ENCODE results near the gene ANKRD34C.
A peak's percentile ranks its signal among the peaks of the same experiment; 100 is the strongest.

The ANKRD34C gene

GRCh38 chr15:79299841-79300235 lies 17.3 kb downstream of the ANKRD34C start:
- no peaks in the 10 kb centered on the region for H3K4me1 ChIP-seq (ENCODE audit: control insufficient read depth in 1 of 2, insufficient read depth in 2 of 2, low read length in 2 of 2)
- no peak overlapping the region for H3K27ac ChIP-seq (ENCODE audit: low read depth, low read length)
- no peak overlapping the region for H4K91ac ChIP-seq (ENCODE audit: low read depth, low read length)
- no peaks in the 10 kb centered on the region for H3K36me3 ChIP-seq (ENCODE audit: control insufficient read depth in 1 of 2, insufficient read depth in 2 of 2, low read length in 2 of 2)
- no peaks in the 10 kb centered on the region for H3K79me1 ChIP-seq (ENCODE audit: low read length)
- H2AK5ac ChIP-seq (ENCODE audit: low read length): no peak overlapping the region
- no peak overlapping the region for H4K12ac ChIP-seq (ENCODE audit: low read depth, low read length)
- H2BK120ac ChIP-seq (ENCODE audit: insufficient read depth, low read length, poor library complexity): no peak overlapping the region
- no peak overlapping the region for H2BK12ac ChIP-seq (ENCODE audit: low read length)
- H3K4me2 ChIP-seq (ENCODE audit: low read length): no peak overlapping the region
- no peak overlapping the region for H3K14ac ChIP-seq (ENCODE audit: low read length)
- no peaks in the 10 kb centered on the region for H3K79me2 ChIP-seq (ENCODE audit: control insufficient read depth, insufficient read depth, low read length, poor library complexity)
- H3K9ac ChIP-seq (ENCODE audit: low read length): no peak overlapping the region
- no peak overlapping the region for H3K4me3 ChIP-seq (ENCODE audit: low read depth, low read length)
- no peaks in the 10 kb centered on the region for H3K27me3 ChIP-seq (ENCODE audit: insufficient read depth, low read length)
- H2BK5ac ChIP-seq (ENCODE audit: low read depth, low read length, poor library complexity): no peak overlapping the region
- H3K4ac ChIP-seq (ENCODE audit: low read depth, low read length): no peak overlapping the region
- no peak overlapping the region for H4K8ac ChIP-seq (ENCODE audit: low read depth, low read length)
- no CpG with 5 or more reads among the region's 1 CpG for WGBS (ENCODE audit: extremely low coverage, insufficient coverage, insufficient read length)
- no peaks in the 10 kb centered on the region for H3K9me3 ChIP-seq (ENCODE audit: insufficient read depth, low read depth, low read length)
- no peak for DNase-seq
- no peak overlapping the region for H2AFZ ChIP-seq (ENCODE audit: insufficient read depth, low read length, poor library complexity)
- no peak overlapping the region for H3K18ac ChIP-seq (ENCODE audit: low read length)
- H3K23ac ChIP-seq (ENCODE audit: low read length): no peak overlapping the region

GRCh38 chr15:79307251-79307650 lies 24.7 kb downstream of the ANKRD34C start:
- no peak overlapping the region for H3K27ac ChIP-seq (ENCODE audit: low read depth, low read length)
- H2BK120ac ChIP-seq (ENCODE audit: insufficient read depth, low read length, poor library complexity): no peak overlapping the region
- no CpG with 5 or more reads among the region's 4 CpGs for WGBS (ENCODE audit: extremely low coverage, insufficient coverage, insufficient read length)
- no peak overlapping the region for H4K12ac ChIP-seq (ENCODE audit: low read depth, low read length)
- no peak overlapping the region for H2AK5ac ChIP-seq (ENCODE audit: low read length)
- H3K79me2 ChIP-seq (ENCODE audit: control insufficient read depth, insufficient read depth, low read length, poor library complexity): peaks cover 11% of the 10 kb centered on the region
- H3K9me3 ChIP-seq (ENCODE audit: insufficient read depth, low read depth, low read length): no peaks in the 10 kb centered on the region
- H3K4me3 ChIP-seq (ENCODE audit: low read depth, low read length): no peak overlapping the region
- H3K27me3 ChIP-seq (ENCODE audit: insufficient read depth, low read length): peaks cover 2% of the 10 kb centered on the region
- H3K14ac ChIP-seq (ENCODE audit: low read length): no peak overlapping the region
- no peak for DNase-seq
- H3K18ac ChIP-seq (ENCODE audit: low read length): no peak overlapping the region
- H2BK5ac ChIP-seq (ENCODE audit: low read depth, low read length, poor library complexity): no peak overlapping the region
- H3K4me2 ChIP-seq (ENCODE audit: low read length): no peak overlapping the region
- H3K9ac ChIP-seq (ENCODE audit: low read length): no peak overlapping the region
- no peak overlapping the region for H4K8ac ChIP-seq (ENCODE audit: low read depth, low read length)
- H2AFZ ChIP-seq (ENCODE audit: insufficient read depth, low read length, poor library complexity): no peak overlapping the region
- no peak overlapping the region for H4K91ac ChIP-seq (ENCODE audit: low read depth, low read length)
- no peak overlapping the region for H3K4ac ChIP-seq (ENCODE audit: low read depth, low read length)
- H2BK12ac ChIP-seq (ENCODE audit: low read length): no peak overlapping the region
- peaks cover 10% of the 10 kb centered on the region for H3K79me1 ChIP-seq (ENCODE audit: low read length)
- H3K23ac ChIP-seq (ENCODE audit: low read length): no peak overlapping the region
- no peaks in the 10 kb centered on the region for H3K36me3 ChIP-seq (ENCODE audit: control insufficient read depth in 1 of 2, insufficient read depth in 2 of 2, low read length in 2 of 2)
- peaks cover 4 to 9% of the 10 kb centered on the region in 2 experiments for H3K4me1 ChIP-seq (ENCODE audit: control insufficient read depth in 1 of 2, insufficient read depth in 2 of 2, low read length in 2 of 2)

GRCh38 chr15:79308874-79309273 lies 26.4 kb downstream of the ANKRD34C start:
- Histone ChIP-seq H3K14ac (ENCODE audit: low read length) (no peak overlapping the region), H2BK5ac (ENCODE audit: low read depth, low read length, poor library complexity) (no peak overlapping the region), H3K18ac (ENCODE audit: low read length) (no peak overlapping the region), H3K36me3 (ENCODE audit: control insufficient read depth in 1 of 2, insufficient read depth in 2 of 2, low read length in 2 of 2) (peaks cover 3 to 4% of the 10 kb centered on the region in 2 experiments), H2BK12ac (ENCODE audit: low read length) (no peak overlapping the region), H3K4ac (ENCODE audit: low read depth, low read length) (no peak overlapping the region), H3K23ac (ENCODE audit: low read length) (no peak overlapping the region), H3K27me3 (ENCODE audit: insufficient read depth, low read length) (peaks cover 2% of the 10 kb centered on the region), H3K79me2 (ENCODE audit: control insufficient read depth, insufficient read depth, low read length, poor library complexity) (peaks cover 11% of the 10 kb centered on the region), H3K9ac (ENCODE audit: low read length) (no peak overlapping the region), H4K91ac (ENCODE audit: low read depth, low read length) (no peak overlapping the region), H3K79me1 (ENCODE audit: low read length) (peaks cover 10% of the 10 kb centered on the region), H3K27ac (ENCODE audit: low read depth, low read length) (no peak overlapping the region), H3K4me3 (ENCODE audit: low read depth, low read length) (no peak overlapping the region), H2AFZ (ENCODE audit: insufficient read depth, low read length, poor library complexity) (no peak overlapping the region), H4K8ac (ENCODE audit: low read depth, low read length) (no peak overlapping the region), H3K4me2 (ENCODE audit: low read length) (no peak overlapping the region), H2AK5ac (ENCODE audit: low read length) (no peak overlapping the region), H3K4me1 (ENCODE audit: control insufficient read depth in 1 of 2, insufficient read depth in 2 of 2, low read length in 2 of 2) (peaks cover 8 to 12% of the 10 kb centered on the region in 2 experiments), H3K9me3 (ENCODE audit: insufficient read depth, low read depth, low read length) (no peaks in the 10 kb centered on the region), H4K12ac (ENCODE audit: low read depth, low read length) (no peak overlapping the region), H2BK120ac (ENCODE audit: insufficient read depth, low read length, poor library complexity) (no peak overlapping the region)
- no peak for DNase-seq
- no CpG with 5 or more reads among the region's 2 CpGs for WGBS (ENCODE audit: extremely low coverage, insufficient coverage, insufficient read length)

- Histone ChIP-seq H3K27ac (ENCODE audit: low read depth, low read length) (no peak overlapping the region), H2BK12ac (ENCODE audit: low read length) (no peak overlapping the region), H3K4ac (ENCODE audit: low read depth, low read length) (no peak overlapping the region), H2BK120ac (ENCODE audit: insufficient read depth, low read length, poor library complexity) (no peak overlapping the region), H4K91ac (ENCODE audit: low read depth, low read length) (no peak overlapping the region), H3K18ac (ENCODE audit: low read length) (no peak overlapping the region), H3K9ac (ENCODE audit: low read length) (peak overlapping the region; percentile 59), H3K79me1 (ENCODE audit: low read length) (peaks cover 10% of the 10 kb centered on the region), H3K4me2 (ENCODE audit: low read length) (peak overlapping the region; percentile 97), H2AK5ac (ENCODE audit: low read length) (no peak overlapping the region), H4K12ac (ENCODE audit: low read depth, low read length) (peak overlapping the region; percentile 47), H3K4me3 (ENCODE audit: low read depth, low read length) (peak overlapping the region; percentile 74), H3K23ac (ENCODE audit: low read length) (no peak overlapping the region), H3K27me3 (ENCODE audit: insufficient read depth, low read length) (peaks cover 2% of the 10 kb centered on the region), H3K14ac (ENCODE audit: low read length) (no peak overlapping the region), H3K79me2 (ENCODE audit: control insufficient read depth, insufficient read depth, low read length, poor library complexity) (peaks cover 11% of the 10 kb centered on the region), H2BK5ac (ENCODE audit: low read depth, low read length, poor library complexity) (no peak overlapping the region), H3K36me3 (ENCODE audit: control insufficient read depth in 1 of 2, insufficient read depth in 2 of 2, low read length in 2 of 2) (peaks cover 7 to 15% of the 10 kb centered on the region in 2 experiments), H2AFZ (ENCODE audit: insufficient read depth, low read length, poor library complexity) (peak overlapping the region; percentile 72), H3K9me3 (ENCODE audit: insufficient read depth, low read depth, low read length) (no peaks in the 10 kb centered on the region), H3K4me1 (ENCODE audit: control insufficient read depth in 1 of 2, insufficient read depth in 2 of 2, low read length in 2 of 2) (peaks cover 13 to 20% of the 10 kb centered on the region in 2 experiments), H4K8ac (ENCODE audit: low read depth, low read length) (peak overlapping the region; percentile 72)
- WGBS (ENCODE audit: extremely low coverage, insufficient coverage, insufficient read length): no CpG with 5 or more reads among the region's 17 CpGs
- DNase-seq: peak; percentile 10 to 36
Measured at GRCh38 chr15:79310612-79310984, 28.1 kb downstream of the ANKRD34C start.
